SK-N-SH treated with all-trans-retinoic acid at 6 μM for 48 hours (cell line): Measurements from ENCODE around the gene LDHAL6B.

Source experiments
- ATAC-seq: fragments of 200-7000 bp; cut with Tn5 transposase; 3 replicates; pipeline ENCODE4 v1.9.1; 2020; ENCODE audit warnings: mild to moderate bottlenecking, moderate library complexity
- ARNTL ChIP-seq: fragments of 450-650 bp; formaldehyde crosslinking; IDR thresholded peaks from 2 replicates; pipeline ENCODE4 v1.5.0; 2020; ENCODE audit warnings: low read depth, mild to moderate bottlenecking, moderate library complexity, borderline replicate concordance
- BACH2 ChIP-seq: fragments of 250-450 bp; sonication (Bioruptor Pico); IDR thresholded peaks from 2 replicates; pipeline ENCODE4 v1.9.0; 2021; ENCODE audit warnings: mild to moderate bottlenecking, borderline replicate concordance
- CSDC2 ChIP-seq: fragments of 250-450 bp; sonication (Bioruptor Pico); IDR thresholded peaks from 2 replicates; pipeline ENCODE4 v1.5.0; 2020; ENCODE audit warnings: mild to moderate bottlenecking, moderate library complexity
- GLIS3 ChIP-seq: fragments of 250-450 bp; sonication (Bioruptor Pico); IDR thresholded peaks from 2 replicates; pipeline ENCODE4 v1.5.0; 2020; ENCODE audit warnings: mild to moderate bottlenecking, moderate library complexity
- ISL1 ChIP-seq: fragments of 250-450 bp; sonication (Bioruptor Pico); IDR thresholded peaks from 2 replicates; pipeline ENCODE4 v2.1.2; 2022; ENCODE audit warnings: mild to moderate bottlenecking, moderate library complexity
- OSR1 ChIP-seq: fragments of 250-450 bp; sonication (Bioruptor Pico); IDR thresholded peaks from 2 replicates; pipeline ENCODE4 v1.8.0; 2022; ENCODE audit warnings: moderate library complexity, mild to moderate bottlenecking, inconsistent platforms
- PPARA ChIP-seq: fragments of 250-450 bp; sonication (Bioruptor Pico); IDR thresholded peaks from 2 replicates; pipeline ENCODE4 v1.5.0; 2020; ENCODE audit warnings: mild to moderate bottlenecking, borderline replicate concordance
- SNAI2 ChIP-seq: fragments of 250-450 bp; sonication (Bioruptor Pico); IDR thresholded peaks from 2 replicates; pipeline ENCODE4 v1.5.0; 2020; ENCODE audit warnings: mild to moderate bottlenecking, moderate library complexity
- TCF4 ChIP-seq: fragments of 250-450 bp; sonication (Bioruptor Pico); IDR thresholded peaks from 2 replicates; pipeline ENCODE4 v1.8.0; 2021; ENCODE audit warnings: mild to moderate bottlenecking, moderate library complexity, borderline replicate concordance
- ZC3H10 ChIP-seq: fragments of 250-450 bp; sonication (Bioruptor Pico); IDR thresholded peaks from 2 replicates; pipeline ENCODE4 v1.5.1; 2021; ENCODE audit warnings: mild to moderate bottlenecking, moderate library complexity
- ZNF70 ChIP-seq: fragments of 450-650 bp; formaldehyde crosslinking; IDR thresholded peaks from 2 replicates; pipeline ENCODE4 v1.5.0; 2020; ENCODE audit warnings: mild to moderate bottlenecking, moderate library complexity
- TF ChIP-seq, protein P1 (sequence below): fragments of 250-450 bp; sonication (Bioruptor Pico); IDR thresholded peaks from 2 replicates; pipeline ENCODE4 v1.5.0; 2020; ENCODE audit warnings: mild to moderate bottlenecking, moderate library complexity
- TF ChIP-seq, protein P2 (sequence below): fragments of 250-450 bp; sonication (Bioruptor Pico); IDR thresholded peaks from 2 replicates; pipeline ENCODE4 v1.5.1; 2020; ENCODE audit warnings: low read depth, mild to moderate bottlenecking, moderate library complexity
- TF ChIP-seq, protein P3 (sequence below): fragments of 250-450 bp; sonication (Bioruptor Pico); IDR thresholded peaks from 2 replicates; pipeline ENCODE4 v1.8.0; 2021; ENCODE audit warnings: low read depth, mild to moderate bottlenecking, moderate library complexity, borderline replicate concordance

LDHAL6B gene

DNA sequence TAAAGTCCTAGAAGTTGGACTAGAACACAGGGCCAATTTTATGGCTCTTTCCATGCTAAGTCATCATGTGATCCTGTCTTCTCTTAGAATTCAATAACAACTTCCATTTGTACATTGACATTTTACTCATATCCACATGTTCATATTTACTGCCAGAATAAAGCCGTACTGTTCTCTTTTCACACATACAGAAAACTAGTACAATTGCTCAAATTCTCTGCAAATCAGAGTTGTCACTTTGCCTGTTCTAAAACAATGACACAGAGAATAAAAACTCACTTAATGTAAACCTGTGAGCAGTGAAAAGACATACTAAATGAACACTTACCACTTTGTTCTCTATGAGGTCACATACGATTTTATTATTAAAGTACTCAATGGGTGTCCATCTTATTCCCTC lies 3.5 kb downstream of the LDHAL6B start (continued):
- TF ChIP-seq, protein P1, sequence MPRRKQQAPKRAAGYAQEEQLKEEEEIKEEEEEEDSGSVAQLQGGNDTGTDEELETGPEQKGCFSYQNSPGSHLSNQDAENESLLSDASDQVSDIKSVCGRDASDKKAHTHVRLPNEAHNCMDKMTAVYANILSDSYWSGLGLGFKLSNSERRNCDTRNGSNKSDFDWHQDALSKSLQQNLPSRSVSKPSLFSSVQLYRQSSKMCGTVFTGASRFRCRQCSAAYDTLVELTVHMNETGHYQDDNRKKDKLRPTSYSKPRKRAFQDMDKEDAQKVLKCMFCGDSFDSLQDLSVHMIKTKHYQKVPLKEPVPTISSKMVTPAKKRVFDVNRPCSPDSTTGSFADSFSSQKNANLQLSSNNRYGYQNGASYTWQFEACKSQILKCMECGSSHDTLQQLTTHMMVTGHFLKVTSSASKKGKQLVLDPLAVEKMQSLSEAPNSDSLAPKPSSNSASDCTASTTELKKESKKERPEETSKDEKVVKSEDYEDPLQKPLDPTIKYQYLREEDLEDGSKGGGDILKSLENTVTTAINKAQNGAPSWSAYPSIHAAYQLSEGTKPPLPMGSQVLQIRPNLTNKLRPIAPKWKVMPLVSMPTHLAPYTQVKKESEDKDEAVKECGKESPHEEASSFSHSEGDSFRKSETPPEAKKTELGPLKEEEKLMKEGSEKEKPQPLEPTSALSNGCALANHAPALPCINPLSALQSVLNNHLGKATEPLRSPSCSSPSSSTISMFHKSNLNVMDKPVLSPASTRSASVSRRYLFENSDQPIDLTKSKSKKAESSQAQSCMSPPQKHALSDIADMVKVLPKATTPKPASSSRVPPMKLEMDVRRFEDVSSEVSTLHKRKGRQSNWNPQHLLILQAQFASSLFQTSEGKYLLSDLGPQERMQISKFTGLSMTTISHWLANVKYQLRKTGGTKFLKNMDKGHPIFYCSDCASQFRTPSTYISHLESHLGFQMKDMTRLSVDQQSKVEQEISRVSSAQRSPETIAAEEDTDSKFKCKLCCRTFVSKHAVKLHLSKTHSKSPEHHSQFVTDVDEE: no peak
- TF ChIP-seq, protein P2, sequence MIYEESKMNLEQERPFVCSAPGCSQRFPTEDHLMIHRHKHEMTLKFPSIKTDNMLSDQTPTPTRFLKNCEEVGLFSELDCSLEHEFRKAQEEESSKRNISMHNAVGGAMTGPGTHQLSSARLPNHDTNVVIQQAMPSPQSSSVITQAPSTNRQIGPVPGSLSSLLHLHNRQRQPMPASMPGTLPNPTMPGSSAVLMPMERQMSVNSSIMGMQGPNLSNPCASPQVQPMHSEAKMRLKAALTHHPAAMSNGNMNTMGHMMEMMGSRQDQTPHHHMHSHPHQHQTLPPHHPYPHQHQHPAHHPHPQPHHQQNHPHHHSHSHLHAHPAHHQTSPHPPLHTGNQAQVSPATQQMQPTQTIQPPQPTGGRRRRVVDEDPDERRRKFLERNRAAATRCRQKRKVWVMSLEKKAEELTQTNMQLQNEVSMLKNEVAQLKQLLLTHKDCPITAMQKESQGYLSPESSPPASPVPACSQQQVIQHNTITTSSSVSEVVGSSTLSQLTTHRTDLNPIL: no peak

DNA sequence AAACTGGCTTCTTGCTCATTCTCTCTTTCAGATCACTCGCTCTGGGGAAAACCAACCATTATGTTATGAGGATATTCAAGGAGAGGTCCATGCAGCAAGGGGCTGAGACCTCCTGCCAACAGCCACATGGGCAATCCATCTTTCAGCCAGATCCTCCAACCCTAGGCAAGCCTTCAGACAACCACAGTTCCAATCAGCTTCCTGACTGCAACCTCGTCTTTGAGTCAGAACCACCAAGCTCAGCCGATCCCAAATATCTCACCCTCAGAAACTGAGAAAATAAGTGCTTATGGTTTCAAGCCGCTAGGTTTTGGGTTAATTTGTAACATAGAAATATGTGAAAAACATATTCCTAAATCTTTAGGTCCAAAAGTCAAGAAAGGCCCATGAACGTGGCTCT lies 10.3 kb downstream of the LDHAL6B start:
- TF ChIP-seq ISL1 (CRISPR knock-in tag) (no peak), CSDC2 (CRISPR knock-in tag) (no peak), TCF4 (no peak), ARNTL (CRISPR knock-in tag) (no peak), OSR1 (CRISPR knock-in tag) (no peak), SNAI2 (CRISPR knock-in tag) (no peak), GLIS3 (CRISPR knock-in tag) (no peak), BACH2 (CRISPR knock-in tag) (no peak)
- TF ChIP-seq, protein P3, sequence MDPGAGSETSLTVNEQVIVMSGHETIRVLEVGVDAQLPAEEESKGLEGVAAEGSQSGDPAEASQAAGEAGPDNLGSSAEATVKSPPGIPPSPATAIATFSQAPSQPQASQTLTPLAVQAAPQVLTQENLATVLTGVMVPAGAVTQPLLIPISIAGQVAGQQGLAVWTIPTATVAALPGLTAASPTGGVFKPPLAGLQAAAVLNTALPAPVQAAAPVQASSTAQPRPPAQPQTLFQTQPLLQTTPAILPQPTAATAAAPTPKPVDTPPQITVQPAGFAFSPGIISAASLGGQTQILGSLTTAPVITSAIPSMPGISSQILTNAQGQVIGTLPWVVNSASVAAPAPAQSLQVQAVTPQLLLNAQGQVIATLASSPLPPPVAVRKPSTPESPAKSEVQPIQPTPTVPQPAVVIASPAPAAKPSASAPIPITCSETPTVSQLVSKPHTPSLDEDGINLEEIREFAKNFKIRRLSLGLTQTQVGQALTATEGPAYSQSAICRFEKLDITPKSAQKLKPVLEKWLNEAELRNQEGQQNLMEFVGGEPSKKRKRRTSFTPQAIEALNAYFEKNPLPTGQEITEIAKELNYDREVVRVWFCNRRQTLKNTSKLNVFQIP (CRISPR knock-in tag): no peak
- TF ChIP-seq, protein P2: no peak
- TF ChIP-seq, protein P1: no peak
- ATAC-seq: no peak

DNA sequence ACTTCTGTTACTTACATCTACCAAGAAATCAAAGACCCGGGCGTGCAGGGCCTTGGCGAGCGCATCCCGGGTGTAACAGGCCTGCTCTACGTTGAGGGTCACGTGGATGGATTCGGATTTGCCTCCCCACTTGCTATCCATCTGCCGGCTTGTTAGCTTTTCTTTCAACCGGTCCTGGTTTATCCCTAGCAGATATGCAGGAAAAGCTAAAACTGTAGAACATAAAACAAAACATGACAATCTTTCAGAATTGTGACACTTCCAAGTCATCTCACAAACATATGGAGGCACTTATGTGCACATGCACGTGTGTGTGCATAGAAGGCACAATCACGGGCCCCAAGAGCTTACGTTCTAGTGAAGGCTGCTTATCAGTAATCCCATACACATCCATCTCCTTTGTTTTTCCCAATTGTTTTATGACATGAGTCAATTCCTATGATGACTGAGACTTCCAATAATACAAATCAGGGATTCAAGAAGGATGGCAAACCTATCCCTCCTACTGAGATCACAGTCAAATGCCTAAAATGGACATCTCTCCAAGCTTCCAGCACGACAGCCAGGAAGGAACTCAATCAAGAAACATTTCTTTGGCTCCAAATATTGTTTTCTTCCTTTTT lies 11.3 kb downstream of the LDHAL6B start:
- no peak for TF ChIP-seq ZC3H10 (CRISPR knock-in tag)
- no peak for TF ChIP-seq ZNF70 (CRISPR knock-in tag)
- no peak for TF ChIP-seq ARNTL (CRISPR knock-in tag)
- TF ChIP-seq, all 23 proteins: peak for 0
- ATAC-seq: no peak

DNA sequence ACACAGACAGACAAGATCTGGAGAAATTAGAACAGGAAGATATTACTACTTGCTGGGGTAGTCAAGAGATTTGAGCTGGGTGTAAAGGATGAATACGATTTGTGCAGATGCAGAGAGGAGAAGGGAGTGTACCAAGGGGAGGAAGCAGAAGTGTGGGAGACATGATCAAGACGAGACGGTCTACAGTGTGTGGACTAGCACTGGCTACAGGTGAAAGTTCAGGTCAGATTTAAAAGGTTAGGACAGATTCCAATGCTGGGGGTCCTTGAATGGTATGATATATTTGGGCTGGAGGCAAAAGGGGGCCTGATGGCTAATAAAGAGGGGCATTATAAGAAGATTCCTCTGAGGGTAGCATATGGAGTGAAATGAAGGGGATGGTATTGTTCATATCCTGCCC lies 12.1 kb downstream of the LDHAL6B start:
- no peak for ATAC-seq
- TF ChIP-seq, protein P3 (CRISPR knock-in tag): no peak
- no peak for TF ChIP-seq PPARA (CRISPR knock-in tag)
